Right forelimb (tissue), 1 donor: Measurements from ENCODE around the gene HOPX.
"Not testable (repeated sequence)": the region's sequence is repeated elsewhere in the genome, so short reads cannot be mapped to it uniquely, and the experiment has no call there.

Experiments used
- DNase-seq: peaks from one replicate; pipeline ENCODE4 v3.0.0-alpha.2; 2018

The HOPX gene

DNA sequence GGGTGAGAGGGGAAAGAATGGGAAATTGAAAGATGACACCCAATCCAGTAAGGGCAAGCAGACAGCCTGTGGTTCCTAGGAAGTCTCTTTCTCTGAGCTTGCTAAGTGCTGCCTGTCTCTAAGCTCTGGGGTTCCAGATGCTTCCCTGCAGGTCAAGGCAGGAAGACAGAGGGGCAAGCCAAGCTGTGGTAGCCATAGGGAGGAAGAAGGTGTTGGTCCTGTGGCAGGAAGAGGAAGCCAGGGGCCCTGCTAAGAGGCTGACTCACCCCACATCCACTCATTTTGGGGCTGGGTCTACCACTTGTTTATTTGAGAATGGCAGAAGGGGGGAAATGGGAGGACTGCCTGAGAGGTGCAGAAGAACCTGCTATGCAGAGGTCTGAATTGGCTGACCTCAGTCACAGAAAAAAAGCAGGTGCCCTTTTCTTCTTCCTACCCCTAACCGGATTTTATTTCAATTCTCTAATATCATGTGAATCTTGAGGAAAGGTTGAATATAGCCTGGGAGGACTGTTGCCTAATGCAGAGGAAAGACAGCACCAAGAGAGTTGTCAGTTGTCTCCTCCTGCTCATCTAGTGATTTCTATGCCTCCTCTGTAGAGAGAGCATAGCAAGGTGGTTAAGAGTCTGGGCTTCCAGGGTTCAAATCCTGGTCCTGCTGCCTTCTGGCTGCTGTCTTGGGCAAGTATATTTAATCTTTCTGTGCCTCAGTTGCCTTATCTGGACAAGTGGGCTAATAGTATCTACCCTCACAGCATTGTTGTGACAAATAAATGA lies 27.4 kb downstream of the HOPX start:
- DNase-seq, result no peak

DNA sequence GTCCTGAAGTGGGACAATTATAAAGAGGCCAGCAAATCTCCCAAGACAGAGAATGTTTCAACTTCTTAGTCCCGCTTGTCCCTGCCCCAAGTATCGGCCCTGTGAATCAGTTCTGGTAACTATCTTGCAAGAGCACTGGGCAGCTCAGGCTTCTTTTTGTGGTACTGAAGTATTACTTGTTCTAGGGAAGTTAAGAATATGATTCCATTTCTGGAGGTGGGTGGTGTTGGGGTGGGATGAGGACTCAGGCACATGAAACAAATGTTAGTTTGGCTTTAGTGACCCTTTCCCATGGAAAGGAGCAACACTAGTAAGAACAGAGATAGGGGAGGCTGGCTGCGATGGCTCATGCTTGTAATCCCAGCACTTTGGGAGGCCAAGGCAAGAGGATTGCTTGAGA lies 28.9 kb downstream of the HOPX start:
- no peak for DNase-seq

DNA sequence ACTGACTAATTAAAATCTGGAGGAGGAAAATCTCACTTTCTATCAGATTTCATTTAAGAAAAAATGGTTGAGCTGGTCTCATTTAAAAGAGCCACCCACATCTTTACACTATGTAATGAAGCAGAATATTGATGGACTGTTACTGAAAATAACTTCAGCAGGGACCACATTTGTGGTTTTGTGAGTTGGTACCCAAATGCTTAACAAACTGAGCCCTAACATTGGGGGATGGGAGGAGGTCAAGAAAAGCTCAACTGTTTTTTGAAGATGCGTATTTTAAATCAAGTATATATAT lies 30.1 kb downstream of the HOPX start:
- no peak for DNase-seq

DNA sequence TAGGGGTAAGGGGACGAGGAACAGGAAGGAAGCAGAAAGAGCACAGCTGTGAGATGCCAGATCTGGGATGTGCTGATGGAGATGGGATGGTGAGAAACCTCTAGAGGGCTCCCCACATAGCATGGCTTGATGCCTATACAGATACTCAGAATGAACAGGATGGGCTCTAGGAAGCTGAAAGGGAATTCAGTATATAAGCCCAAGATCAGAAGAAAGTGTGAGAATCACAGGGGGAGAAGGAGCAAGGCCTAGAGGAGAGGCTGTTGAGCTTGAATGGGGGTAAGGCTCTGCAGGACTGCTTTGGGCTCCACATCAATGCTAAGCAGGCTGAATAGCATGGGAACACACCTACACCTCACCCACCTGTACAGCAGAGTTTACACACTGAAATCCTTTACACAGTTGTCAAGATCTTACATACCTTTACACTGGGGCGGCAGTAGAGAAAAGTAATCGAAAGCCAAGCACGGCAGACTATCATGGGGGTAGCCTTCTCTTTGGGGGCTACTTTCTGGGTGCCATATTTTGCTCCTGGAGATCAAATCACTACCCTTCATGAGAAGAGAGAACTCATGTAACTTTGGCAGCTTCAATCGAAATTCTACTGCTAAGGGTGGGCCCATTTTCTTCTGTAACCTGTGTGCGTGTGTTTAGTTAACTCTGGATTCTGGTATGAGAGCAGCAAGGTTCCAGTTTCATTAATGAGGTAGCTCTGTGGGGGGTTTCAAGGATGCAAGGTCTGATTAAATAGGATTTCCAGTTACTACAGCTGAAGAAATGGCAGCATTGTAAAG lies 30.6 kb downstream of the HOPX start:
- DNase-seq, result no peak

DNA sequence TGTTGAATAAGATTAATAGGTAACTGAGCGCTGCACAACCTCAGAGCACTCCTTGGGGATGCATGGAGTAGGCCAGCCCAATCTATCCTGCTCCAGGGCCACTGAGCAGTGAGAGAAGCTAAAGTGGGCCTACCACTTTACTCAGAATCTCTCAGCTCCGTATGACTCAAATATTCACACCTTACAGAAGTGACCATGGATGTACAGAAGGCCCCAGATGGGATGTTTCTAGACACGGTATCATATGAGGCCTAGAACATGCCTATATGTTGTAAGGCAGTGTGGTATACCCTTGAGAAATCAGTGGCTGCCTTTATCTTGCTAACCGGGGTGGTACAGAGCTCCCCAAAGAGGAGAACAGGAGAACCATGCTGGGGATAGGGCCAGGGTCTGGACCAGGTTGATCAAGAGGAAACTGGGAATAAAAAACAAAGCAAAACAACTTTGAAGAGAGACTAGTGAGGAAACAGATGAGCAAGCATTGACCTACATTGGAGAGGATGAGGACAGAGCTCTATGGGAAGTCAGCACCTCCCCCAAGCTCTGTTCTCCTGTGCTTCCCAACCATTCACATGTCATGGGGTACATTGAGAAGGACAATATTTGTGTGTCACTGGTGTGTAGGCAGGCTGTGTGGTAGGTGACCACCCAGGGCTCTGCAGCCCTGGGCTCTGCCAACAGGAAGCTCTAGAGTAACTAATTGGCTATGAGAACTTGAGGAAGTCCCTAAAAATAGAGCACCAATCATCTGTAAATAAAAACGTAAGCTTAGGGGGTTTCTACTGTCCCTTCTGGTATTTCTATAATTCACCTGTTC lies 31.4 kb downstream of the HOPX start:
- DNase-seq, result no peak

DNA sequence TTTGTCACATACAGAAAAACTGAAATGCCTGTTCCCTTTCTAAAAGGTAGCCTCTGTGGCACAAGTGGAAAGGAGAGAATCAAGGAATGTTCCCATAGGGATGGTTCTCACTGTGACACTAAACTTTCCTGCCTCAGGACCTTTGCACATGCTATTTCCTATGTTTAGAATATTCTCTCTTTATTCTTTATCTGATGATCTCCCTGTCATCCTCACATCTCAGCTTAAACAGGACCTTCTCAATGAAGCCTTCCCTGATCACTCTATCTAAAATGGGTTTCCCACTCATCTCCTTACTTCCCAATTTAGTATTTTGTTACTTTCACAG lies 32.3 kb downstream of the HOPX start:
- no peak for DNase-seq

DNA sequence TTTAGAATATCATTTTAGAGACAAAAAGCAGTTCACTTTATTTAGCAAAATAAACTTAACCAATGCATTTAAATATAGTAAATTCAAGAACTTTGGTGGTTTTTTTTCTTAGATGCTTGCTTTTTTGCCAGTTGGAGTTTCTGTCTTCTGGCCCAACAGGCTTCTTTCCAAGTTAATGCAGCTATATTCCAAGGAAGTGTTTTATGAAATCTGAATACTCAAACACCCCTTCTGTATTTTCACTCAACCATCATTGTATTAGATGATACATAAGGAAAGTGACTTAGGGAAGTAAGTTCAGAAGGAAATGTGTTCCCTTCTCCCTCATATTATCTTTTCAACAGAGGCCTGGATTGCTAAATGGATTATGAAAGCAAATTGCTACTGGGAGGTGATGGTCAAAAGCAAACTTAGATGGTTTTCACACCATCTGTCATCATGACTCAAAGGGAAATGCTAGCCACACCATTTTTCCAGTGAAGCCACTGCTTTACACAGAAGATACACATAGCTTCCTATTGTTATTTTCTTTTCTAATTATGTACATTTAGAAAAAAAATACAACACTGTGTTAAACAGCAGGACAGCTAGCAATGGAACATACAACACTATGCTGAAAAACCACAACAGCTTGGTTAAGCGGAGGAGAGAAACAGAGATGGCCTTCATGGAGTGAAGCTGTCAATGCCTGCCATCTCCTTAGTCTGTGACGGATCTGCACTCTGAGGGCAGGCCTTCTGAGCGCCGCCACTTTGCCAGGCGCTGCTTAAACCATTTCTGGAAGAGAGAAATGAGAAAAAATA lies 32.9 kb downstream of the HOPX start:
- no peak for DNase-seq

DNA sequence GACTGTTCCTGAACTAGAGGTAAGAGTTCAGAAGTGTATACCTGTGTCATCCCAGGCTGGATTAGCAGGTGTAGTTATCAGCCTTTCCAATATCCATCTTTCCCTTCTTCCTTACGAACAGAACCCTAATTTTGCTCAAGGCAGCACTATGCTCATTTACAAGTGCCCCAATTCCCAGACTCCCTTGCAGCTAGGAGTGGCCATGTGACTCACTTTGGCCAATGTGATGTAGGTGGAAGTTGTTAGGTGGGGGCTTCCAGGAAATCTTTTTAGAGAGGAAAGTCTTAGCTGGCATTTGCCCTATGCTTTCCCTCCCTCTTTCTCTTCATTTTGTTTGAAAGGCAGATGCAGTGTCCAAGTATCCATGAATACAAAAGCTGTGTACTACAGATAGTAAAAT lies 34.8 kb downstream of the HOPX start:
- DNase-seq, result no peak

DNA sequence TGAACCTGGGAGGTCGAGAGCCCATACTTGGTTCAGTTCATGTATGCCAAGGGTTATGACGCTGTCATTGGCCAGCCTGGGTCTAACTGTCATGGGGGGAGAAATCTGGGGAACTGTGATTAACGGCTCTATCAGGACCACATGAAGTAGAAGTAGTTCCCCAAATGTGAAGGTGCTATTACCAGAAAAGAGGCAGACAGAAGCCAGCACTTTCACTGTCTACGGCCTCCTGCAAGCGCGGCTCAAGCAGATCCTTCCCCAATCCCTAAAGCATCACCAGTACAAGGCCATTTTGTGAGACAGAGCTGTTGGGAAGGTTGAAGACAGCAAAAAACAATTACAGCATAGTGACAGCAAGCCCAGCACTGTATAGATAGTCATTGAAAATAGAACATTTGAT lies 37.5 kb downstream of the HOPX start:
- DNase-seq, result no peak

DNA sequence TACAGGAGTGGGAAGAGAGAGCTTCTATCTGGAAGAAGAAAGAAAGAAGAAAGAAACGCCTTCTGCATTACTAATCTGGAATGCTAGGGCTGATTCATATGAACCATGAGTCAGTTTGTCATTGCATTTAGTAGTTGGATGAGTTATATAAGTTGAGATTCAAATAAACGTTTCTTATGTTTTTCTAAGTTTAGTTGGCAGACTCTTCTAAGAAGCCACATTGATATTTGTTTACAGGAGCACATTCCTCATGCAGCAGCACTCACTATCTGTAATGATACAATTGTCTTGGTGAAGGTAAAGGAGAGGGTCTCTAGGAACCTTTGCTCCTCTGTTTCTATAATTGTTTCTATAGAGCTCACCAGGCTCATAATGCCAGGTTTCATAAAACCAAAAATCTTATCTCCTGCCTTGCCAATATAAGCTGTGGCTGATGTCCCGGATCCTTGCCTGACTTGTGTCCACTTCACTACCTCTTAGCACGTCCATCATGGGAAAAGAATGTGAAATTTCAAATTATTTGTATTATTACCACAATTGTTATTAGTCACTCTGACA lies 39.5 kb downstream of the HOPX start:
- DNase-seq, result no peak

DNA sequence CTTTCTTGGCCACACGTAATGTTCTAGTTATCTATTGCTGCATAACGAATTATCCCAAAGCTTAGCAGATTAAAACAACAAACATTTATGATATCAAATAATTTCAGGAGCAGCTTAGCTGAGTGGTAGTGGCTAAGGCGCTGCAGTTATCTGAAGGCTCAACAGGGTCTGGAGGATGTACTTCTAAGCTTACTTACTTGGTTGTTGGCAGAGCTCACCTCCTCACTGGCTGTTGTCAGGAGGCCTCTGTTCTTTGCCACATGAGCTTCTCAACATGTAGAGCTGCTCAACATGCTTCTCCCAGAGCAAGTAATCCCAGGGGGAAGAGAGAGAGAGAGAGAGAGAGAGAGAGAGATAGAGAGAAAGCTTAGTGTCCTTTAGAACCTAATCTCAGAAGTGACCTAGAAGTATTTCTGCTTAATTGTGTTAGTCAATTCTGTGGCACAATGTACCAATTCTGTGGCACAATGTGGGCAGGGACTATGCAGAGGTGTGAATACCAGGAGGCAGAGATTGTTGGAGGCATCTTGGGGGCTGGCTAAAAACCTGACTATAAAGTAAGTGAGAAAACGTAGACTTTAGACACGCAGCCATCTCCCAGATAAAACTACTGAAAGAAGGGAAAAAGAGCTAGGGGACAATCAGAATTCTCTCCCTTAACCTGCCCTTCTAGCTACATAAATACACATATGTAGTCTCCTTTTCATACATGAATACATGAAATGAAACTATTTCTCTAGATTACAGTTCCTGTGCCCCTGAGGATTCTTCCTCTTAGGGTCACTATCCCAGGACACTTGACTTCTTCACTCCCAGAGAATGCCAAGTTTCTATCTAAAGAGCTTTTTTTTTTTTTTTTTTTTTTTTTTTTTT lies 40.2 kb downstream of the HOPX start:
- no peak for DNase-seq

DNA sequence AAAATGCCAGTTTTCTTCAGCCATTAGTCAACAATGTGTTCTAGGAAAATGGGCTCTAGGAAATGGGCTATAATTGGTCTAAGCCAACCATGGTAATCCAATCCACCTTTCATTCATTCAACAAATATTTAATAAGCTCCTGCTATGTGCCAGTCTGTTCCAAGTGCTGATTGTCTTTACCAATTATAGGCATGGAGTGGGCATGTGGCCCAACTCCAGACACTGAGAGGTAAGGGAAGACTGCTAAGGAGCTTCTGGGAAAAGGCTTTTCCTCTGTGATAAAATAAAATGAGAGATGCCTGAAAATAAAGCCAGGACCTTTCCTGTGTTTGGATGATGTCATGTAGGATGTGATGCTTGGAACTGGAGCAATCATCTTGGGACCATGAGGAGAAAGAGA lies 43.3 kb downstream of the HOPX start:
- DNase-seq, result no peak

DNA sequence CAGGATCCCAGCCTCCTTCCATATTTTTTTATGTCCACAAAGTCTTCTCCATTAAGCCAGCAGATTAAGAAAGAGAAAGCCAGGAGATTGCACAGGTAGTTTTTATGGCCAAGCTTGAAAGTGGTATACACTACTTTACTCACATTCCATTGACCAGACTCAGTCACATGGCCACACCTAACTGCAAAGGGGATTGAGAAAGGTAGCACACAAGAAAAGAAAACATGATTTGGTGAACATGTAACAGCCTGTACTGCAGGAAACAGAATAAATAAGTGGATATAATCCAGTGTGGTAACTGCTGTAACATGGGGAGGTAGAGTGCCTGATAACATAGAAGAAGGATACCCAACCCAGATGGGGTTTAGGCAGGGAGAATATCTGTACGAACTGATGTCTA lies 43.9 kb downstream of the HOPX start:
- DNase-seq, result no peak

DNA sequence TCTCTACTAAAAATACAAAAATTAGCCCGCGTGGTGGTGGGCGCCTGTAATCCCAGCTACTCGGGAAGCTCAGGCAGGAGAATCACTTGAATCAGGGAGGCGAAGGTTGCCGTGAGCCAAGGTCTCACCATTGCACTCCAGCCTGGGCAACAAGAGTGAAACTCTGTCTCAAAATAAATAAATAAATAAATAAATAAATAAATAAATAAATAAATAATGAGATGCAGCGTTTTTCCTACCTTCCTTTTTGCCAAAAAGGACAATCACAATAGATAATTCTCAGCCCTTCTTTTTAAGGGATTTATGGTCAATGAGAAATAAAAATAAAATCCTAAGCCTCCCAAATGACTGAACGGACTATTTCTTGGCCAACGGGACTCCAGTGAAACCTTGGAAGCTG lies 46.1 kb downstream of the HOPX start:
- DNase-seq, result not testable (repeated sequence)

DNA sequence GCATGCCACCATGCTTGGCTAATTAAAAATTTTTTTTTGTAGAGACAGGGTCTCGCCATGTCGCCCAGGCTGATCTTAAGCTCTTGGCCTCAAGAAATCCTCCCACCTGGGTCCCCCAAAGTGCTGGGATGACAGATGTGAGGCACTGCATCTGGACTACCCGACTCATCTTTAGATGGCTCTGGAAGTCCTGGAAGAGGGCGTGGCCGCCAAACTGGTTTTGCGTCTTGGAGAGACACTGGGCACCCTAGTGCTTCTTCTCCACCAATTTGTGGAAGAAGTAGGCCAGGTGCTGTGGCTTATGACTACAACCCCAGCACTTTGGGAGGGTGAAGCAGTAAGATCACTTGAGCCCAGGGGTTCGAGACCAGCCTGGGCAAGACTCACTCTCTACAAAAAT lies 47.6 kb downstream of the HOPX start:
- DNase-seq, result no peak

DNA sequence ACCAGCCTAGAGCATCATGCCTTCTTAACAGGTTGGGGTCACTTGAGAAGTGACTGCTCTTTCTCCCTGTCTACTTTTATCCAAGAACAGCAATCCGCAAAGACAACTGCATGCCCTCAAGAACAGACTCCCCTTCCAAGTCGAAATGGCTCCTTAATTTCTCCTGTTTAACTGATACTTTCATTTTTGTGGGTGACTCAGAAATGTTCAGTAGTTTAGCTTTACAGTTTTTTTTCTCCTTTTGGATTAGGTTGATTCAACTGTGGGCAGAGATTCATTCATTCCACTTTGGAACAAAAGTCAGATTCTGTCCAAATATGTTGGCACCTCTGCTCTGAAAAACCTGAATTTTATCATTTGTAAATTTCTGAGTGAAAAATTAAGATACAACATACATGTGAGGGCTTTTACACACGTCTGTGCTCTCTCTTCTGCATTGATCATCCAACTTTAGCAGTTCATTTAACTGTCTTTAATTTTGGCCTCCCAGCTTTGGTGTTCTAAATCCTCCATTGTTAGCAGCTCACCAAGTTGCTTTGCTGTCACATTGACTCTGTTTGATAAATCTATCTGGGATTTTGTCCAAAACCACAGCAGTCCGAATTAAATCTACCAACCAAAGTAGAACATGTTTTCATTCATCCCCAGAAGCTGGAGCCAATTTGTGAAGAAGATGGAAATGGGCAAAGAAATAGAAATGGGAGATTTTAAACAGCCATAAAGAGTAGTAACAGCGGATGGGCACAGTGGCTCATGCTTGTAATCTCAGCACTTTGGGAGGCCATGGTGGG lies 50.0 kb downstream of the HOPX start:
- no peak for DNase-seq

DNA sequence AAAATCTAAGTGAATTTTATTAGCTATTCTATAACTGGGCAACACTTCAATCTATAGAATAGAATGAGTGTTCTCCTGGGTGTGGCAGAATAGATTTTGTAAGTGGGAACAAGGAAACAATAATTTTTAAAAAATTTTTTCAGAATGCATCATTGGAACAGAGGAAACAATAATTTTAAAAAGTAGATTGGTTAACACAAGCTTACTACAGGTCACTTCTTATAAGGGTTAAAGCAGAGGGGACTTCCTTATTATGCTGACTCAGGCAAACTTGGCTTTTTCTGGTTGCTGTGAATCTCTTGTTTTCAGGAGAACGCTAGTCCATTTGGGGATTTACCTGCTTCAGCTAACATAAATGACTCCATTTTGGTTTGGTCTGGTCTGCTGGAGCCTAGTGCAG lies 52.5 kb downstream of the HOPX start:
- DNase-seq, result no peak

DNA sequence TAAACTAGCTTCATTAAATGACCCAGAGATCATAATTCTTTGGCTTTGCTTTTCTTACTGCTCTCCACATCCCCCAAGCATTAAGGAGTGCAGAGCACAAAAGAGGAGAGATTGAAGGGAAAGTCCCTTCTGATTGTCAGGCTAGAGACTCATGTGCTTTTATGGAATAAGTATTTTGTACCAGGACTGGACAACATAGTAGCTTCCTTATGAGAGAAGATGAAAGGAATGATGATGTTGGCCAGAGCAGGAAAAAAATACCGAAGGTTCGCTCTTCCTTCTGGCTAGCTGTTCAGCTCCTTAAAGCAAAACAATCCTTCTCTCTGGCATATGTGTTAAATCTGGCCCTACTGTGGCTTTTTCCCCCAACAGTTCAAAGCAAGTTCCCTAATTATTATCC lies 53.1 kb downstream of the HOPX start:
- no peak for DNase-seq

DNA sequence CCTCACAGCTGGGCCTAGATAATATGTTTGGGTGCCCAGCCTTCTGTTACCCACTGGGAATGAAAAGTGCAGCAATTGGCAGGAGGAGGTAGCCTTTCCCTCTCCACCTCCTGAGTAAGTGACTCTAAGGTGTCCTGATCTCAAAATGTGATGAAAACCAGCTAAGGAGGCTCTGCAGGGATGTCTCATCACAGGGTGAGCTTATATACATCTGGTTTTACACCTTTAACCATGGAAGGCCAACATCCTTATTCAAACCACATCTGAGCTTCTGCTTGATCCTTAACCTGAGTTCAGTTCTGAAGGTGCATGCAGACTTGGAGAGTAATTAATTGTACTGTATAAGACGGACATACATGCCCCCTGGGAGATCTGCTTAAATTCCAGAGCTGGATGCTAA lies 53.7 kb downstream of the HOPX start:
- DNase-seq, result no peak

DNA sequence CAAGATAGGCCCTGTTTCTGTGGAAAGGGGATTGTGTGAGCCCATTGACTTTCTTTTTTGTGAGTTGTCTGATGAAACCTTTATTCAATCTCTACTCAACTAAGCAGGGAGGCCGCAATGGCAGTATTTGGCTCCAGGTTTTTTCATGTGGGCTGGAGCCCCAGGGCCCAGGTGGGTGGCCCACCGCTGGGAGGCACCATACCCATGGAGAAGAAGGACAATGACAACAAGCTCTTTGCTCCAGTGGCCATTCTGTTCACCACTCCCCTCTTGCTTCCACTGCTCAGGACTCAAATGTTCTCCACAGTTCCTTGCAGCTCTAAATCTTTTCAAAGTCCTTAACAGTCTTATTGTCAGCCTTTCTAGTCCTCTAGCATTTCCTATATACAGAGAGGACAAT lies 54.1 kb downstream of the HOPX start:
- DNase-seq, result no peak

DNA sequence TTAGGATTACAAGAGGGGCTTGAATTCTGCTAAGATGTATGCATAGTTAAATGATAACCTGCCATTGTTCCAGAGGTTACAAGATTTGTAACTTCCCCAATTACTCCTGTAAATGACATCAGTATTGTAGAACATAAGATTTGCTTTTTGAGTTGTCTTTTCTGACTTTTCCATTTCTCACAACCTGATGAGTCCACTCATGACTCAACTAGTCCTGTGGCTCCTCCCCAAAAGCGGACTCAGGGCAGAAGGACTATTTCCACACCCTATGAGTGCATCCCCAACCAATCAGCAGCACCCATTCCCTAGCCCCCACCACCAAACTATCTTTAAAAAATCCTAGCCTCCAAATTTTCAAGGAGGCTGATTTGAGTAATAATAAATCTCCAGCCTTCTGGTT lies 54.7 kb downstream of the HOPX start:
- DNase-seq, result no peak
